ENCODE data around the gene CACHD1. TPM values are rescaled to one million over a fixed set of nuclear protein-coding genes. Genes with fewer than 3 reads are reported as not detected.

CACHD1 gene
- total and polyA plus RNA-seq, 2 experiments from 2014 or later = 41.3 to 54.4 TPM

- DNase-seq (ENCODE audit: low read depth in 1 of 2, low spot score in 1 of 2) = no peak
- no peak overlapping the region for H3K27ac ChIP-seq
- H3K36me3 ChIP-seq = no peaks in the 10 kb centered on the region
- no peak for TF ChIP-seq CTCF (IDR thresholded peaks at IDR 0.05; ENCODE audit: low read depth, low read length)
- H3K27me3 ChIP-seq = no peaks in the 10 kb centered on the region
- no peak overlapping the region for H3K4me3 ChIP-seq
- H3K4me1 ChIP-seq (ENCODE audit: low read depth) = no peaks in the 10 kb centered on the region
- H3K9me3 ChIP-seq (ENCODE audit: low read depth) = no peaks in the 10 kb centered on the region
Measured at GRCh38 chr1:64703600-64703999, 233.7 kb downstream of the CACHD1 start.

- TF ChIP-seq CTCF (IDR thresholded peaks at IDR 0.05; ENCODE audit: low read depth, low read length) = no peak
- no peak for DNase-seq (ENCODE audit: low read depth in 1 of 2, low spot score in 1 of 2)
- H3K27ac ChIP-seq = no peak overlapping the region
- H3K36me3 ChIP-seq = no peaks in the 10 kb centered on the region
- no peaks in the 10 kb centered on the region for H3K27me3 ChIP-seq
- no peaks in the 10 kb centered on the region for H3K9me3 ChIP-seq (ENCODE audit: low read depth)
- no peak overlapping the region for H3K4me3 ChIP-seq
- no peaks in the 10 kb centered on the region for H3K4me1 ChIP-seq (ENCODE audit: low read depth)
Measured at GRCh38 chr1:64705591-64705990, 235.7 kb downstream of the CACHD1 start.

GRCh38 chr1:64711266-64711665 is 241.3 kb downstream of the CACHD1 start:
- TF ChIP-seq CTCF (IDR thresholded peaks at IDR 0.05; ENCODE audit: low read depth, low read length) = no peak
- no peaks in the 10 kb centered on the region for H3K4me1 ChIP-seq (ENCODE audit: low read depth)
- DNase-seq (ENCODE audit: low read depth in 1 of 2, low spot score in 1 of 2) = no peak
- H3K36me3 ChIP-seq = no peaks in the 10 kb centered on the region
- no peaks in the 10 kb centered on the region for H3K27me3 ChIP-seq
- H3K27ac ChIP-seq = no peak overlapping the region
- H3K4me3 ChIP-seq = no peak overlapping the region
- H3K9me3 ChIP-seq (ENCODE audit: low read depth) = no peaks in the 10 kb centered on the region

GRCh38 chr1:64712049-64712448 is 242.1 kb downstream of the CACHD1 start:
- TF ChIP-seq CTCF (IDR thresholded peaks at IDR 0.05; ENCODE audit: low read depth, low read length) = no peak

GRCh38 chr1:64715186-64715585 is 245.3 kb downstream of the CACHD1 start:
- no peaks in the 10 kb centered on the region for H3K27me3 ChIP-seq
- H3K4me1 ChIP-seq (ENCODE audit: low read depth) = no peaks in the 10 kb centered on the region
- no peaks in the 10 kb centered on the region for H3K36me3 ChIP-seq
- no peaks in the 10 kb centered on the region for H3K9me3 ChIP-seq (ENCODE audit: low read depth)
- H3K4me3 ChIP-seq = no peak overlapping the region
- TF ChIP-seq CTCF (IDR thresholded peaks at IDR 0.05; ENCODE audit: low read depth, low read length) = no peak
- H3K27ac ChIP-seq = no peak overlapping the region
- DNase-seq (ENCODE audit: low read depth in 1 of 2, low spot score in 1 of 2) = no peak

More at GRCh38 chr1:64712049-64712448, 242.1 kb downstream of the CACHD1 start:
- no peaks in the 10 kb centered on the region for H3K36me3 ChIP-seq
- H3K27ac ChIP-seq = no peak overlapping the region
- no peak overlapping the region for H3K4me3 ChIP-seq
- no peaks in the 10 kb centered on the region for H3K4me1 ChIP-seq (ENCODE audit: low read depth)
- H3K9me3 ChIP-seq (ENCODE audit: low read depth) = no peaks in the 10 kb centered on the region
- DNase-seq (ENCODE audit: low read depth in 1 of 2, low spot score in 1 of 2) = no peak
- no peaks in the 10 kb centered on the region for H3K27me3 ChIP-seq

- no peak for TF ChIP-seq CTCF (IDR thresholded peaks at IDR 0.05; ENCODE audit: low read depth, low read length)
- Histone ChIP-seq H3K9me3 (ENCODE audit: low read depth) (no peaks in the 10 kb centered on the region), H3K4me1 (ENCODE audit: low read depth) (no peaks in the 10 kb centered on the region)
Measured at GRCh38 chr1:64721135-64721534, 251.2 kb downstream of the CACHD1 start.

More at GRCh38 chr1:64721135-64721534, 251.2 kb downstream of the CACHD1 start:
- H3K27me3 ChIP-seq = no peaks in the 10 kb centered on the region
- H3K27ac ChIP-seq = no peak overlapping the region
- H3K4me3 ChIP-seq = no peak overlapping the region
- no peaks in the 10 kb centered on the region for H3K36me3 ChIP-seq
- no peak for DNase-seq (ENCODE audit: low read depth in 1 of 2, low spot score in 1 of 2)

All from cardiac muscle cell (in vitro differentiated cells and primary cell).